Parathyroid adenoma (tissue), 2 donors: Measurements from ENCODE around the gene SCGB1C1.
"Not testable (repeated sequence)": the region's sequence is repeated elsewhere in the genome, so short reads cannot be mapped to it uniquely, and the experiment has no call there.

Experiments
- H2AFZ ChIP-seq: fragments of 300-600 bp; sonication (generic); one replicate; pipeline ENCODE4 v1.7.0; 2017; ENCODE audit warnings: antibody characterized with exemption, mild to moderate bottlenecking
- H3K27ac ChIP-seq: fragments of 300-600 bp; sonication (generic); one replicate; pipeline ENCODE4 v1.7.0; 2017
- H3K27me3 ChIP-seq: fragments of 300-600 bp; sonication (generic); one replicate; pipeline ENCODE4 v1.7.0; 2017; ENCODE audit warnings: low read length; ENCODE audit not compliant: control insufficient read depth, insufficient read depth
- H3K36me3 ChIP-seq: fragments of 300-600 bp; sonication (generic); one replicate; pipeline ENCODE4 v1.7.0; 2017; ENCODE audit warnings: low read length; ENCODE audit not compliant: control insufficient read depth, insufficient read depth
- H3K4me1 ChIP-seq: fragments of 300-600 bp; sonication (generic); one replicate; pipeline ENCODE4 v1.7.0; 2017; ENCODE audit warnings: control low read depth
- H3K4me2 ChIP-seq: fragments of 300-600 bp; sonication (generic); one replicate; pipeline ENCODE4 v1.7.0; 2017; ENCODE audit warnings: low read length
- H3K4me3 ChIP-seq: fragments of 300-600 bp; sonication (generic); one replicate; pipeline ENCODE4 v1.7.0; 2017; ENCODE audit warnings: low read depth, low read length
- H3K79me2 ChIP-seq: fragments of 300-600 bp; sonication (generic); one replicate; pipeline ENCODE4 v1.7.0; 2017; ENCODE audit warnings: control low read depth
- H3K9ac ChIP-seq: fragments of 300-600 bp; sonication (generic); one replicate; pipeline ENCODE4 v1.7.0; 2017; ENCODE audit warnings: mild to moderate bottlenecking
- H3K9me3 ChIP-seq: fragments of 300-600 bp; sonication (generic); one replicate; pipeline ENCODE4 v1.7.0; 2017; ENCODE audit warnings: low read length; ENCODE audit not compliant: control insufficient read depth
- CTCF ChIP-seq: fragments of 300-600 bp; sonication (generic); IDR thresholded peaks from one replicate; pipeline ENCODE4 v1.7.0; 2017; ENCODE audit warnings: antibody characterized with exemption, mild to moderate bottlenecking
- donor health status: primary hyperparathyroidism.

SCGB1C1 gene

GRCh38 chr11:218815-219593, 26.1 kb downstream of the SCGB1C1 start:
- no peak overlapping the region for H3K4me3 ChIP-seq
- H3K4me1 ChIP-seq = no peaks in the 10 kb centered on the region
- H3K36me3 ChIP-seq = no peaks in the 10 kb centered on the region

GRCh38 chr11:220641-221215, 27.9 kb downstream of the SCGB1C1 start:
- not testable (repeated sequence) for H2AFZ ChIP-seq, H3K4me3 ChIP-seq, H3K27me3 ChIP-seq, H3K36me3 ChIP-seq, H3K9me3 ChIP-seq, H3K79me2 ChIP-seq, H3K4me1 ChIP-seq, H3K4me2 ChIP-seq, H3K9ac ChIP-seq, H3K27ac ChIP-seq

More at GRCh38 chr11:218815-219593, 26.1 kb downstream of the SCGB1C1 start:
- no peaks in the 10 kb centered on the region for H3K9me3 ChIP-seq
- no peak for TF ChIP-seq CTCF
- H3K4me2 ChIP-seq = no peak overlapping the region
- no peak overlapping the region for H2AFZ ChIP-seq
- no peaks in the 10 kb centered on the region for H3K27me3 ChIP-seq
- no peak overlapping the region for H3K9ac ChIP-seq
- no peak overlapping the region for H3K27ac ChIP-seq
- H3K79me2 ChIP-seq = no peaks in the 10 kb centered on the region

GRCh38 chr11:221539-221938, 28.7 kb downstream of the SCGB1C1 start:
- H3K9ac ChIP-seq = no peak overlapping the region
- no peak overlapping the region for H3K4me3 ChIP-seq
- H2AFZ ChIP-seq = no peak overlapping the region
- no peak for TF ChIP-seq CTCF
- H3K36me3 ChIP-seq = no peaks in the 10 kb centered on the region
- no peaks in the 10 kb centered on the region for H3K4me1 ChIP-seq
- no peak overlapping the region for H3K27ac ChIP-seq
- H3K27me3 ChIP-seq = no peaks in the 10 kb centered on the region
- H3K9me3 ChIP-seq = no peaks in the 10 kb centered on the region
- no peak overlapping the region for H3K4me2 ChIP-seq
- no peaks in the 10 kb centered on the region for H3K79me2 ChIP-seq

- H3K9ac ChIP-seq = no peak overlapping the region
- H3K4me1 ChIP-seq = no peaks in the 10 kb centered on the region
- no peaks in the 10 kb centered on the region for H3K36me3 ChIP-seq
- H3K27me3 ChIP-seq = no peaks in the 10 kb centered on the region
- no peak overlapping the region for H3K27ac ChIP-seq
- no peak overlapping the region for H2AFZ ChIP-seq
- H3K4me2 ChIP-seq = no peak overlapping the region
- TF ChIP-seq CTCF = no peak
- no peak overlapping the region for H3K4me3 ChIP-seq
- no peaks in the 10 kb centered on the region for H3K79me2 ChIP-seq
- no peaks in the 10 kb centered on the region for H3K9me3 ChIP-seq
Measured at GRCh38 chr11:221998-222789, 29.3 kb downstream of the SCGB1C1 start.

- Histone ChIP-seq H3K79me2 (no peaks in the 10 kb centered on the region), H3K9me3 (no peaks in the 10 kb centered on the region), H3K4me3 (no peak overlapping the region), H2AFZ (no peak overlapping the region), H3K27ac (no peak overlapping the region), H3K27me3 (no peaks in the 10 kb centered on the region), H3K4me1 (no peaks in the 10 kb centered on the region), H3K9ac (no peak overlapping the region), H3K4me2 (no peak overlapping the region), H3K36me3 (no peaks in the 10 kb centered on the region)
- TF ChIP-seq CTCF = no peak
Measured at GRCh38 chr11:223026-223789, 30.3 kb downstream of the SCGB1C1 start.
